ENCODE measurements around the gene CLHC1.
"Not testable (repeated sequence)": the region's sequence is repeated elsewhere in the genome, so short reads cannot be mapped to it uniquely, and the experiment has no call there.

CLHC1 gene

GRCh38 chr2:55133467-55134315 lies 98.4 kb downstream of the CLHC1 start:
- no peak for DNase-seq

DNA sequence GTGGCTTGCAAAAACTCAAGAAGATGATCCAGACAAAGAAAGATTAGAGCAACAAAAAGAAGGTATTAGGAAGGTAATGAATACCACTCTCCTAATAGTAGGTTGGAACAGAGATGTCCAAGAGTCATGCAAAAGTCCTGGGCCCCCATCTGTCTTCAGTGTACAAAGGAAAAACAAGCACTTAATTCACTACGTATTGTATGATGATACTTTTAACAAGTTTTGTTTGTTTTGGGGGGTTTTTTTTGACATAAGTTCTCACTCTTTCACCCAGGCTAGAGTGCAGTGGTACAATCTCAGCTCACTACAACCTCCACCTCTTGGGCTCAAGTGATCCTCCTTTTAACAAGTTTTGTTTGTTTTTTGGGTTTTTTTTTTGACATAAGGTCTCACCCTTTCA lies 101.2 kb downstream of the CLHC1 start:
- no peak for DNase-seq

GRCh38 chr2:55126643-55127042 lies 105.5 kb downstream of the CLHC1 start:
- not testable (repeated sequence) for DNase-seq
